HG03442 (cell line): ENCODE data around the gene ABCA4.

ENCODE experiments used
- ATAC-seq: cut with Tn5 transposase; IDR thresholded peaks from one replicate; pipeline ENCODE4 v1.9.1; 2021; ENCODE audit warnings: mild to moderate bottlenecking, moderate library complexity; ENCODE audit not compliant: unreplicated experiment

ABCA4 gene

GRCh38 chr1:94029130-94029993, 91.6 kb downstream of the ABCA4 start:
- ATAC-seq = no peak

- ATAC-seq = no peak
These were observed 93.0 kb downstream of the ABCA4 start for GRCh38 chr1:94027721-94028515.

- ATAC-seq = no peak
These were observed 94.1 kb downstream of the ABCA4 start for GRCh38 chr1:94026619-94027380.

- ATAC-seq = peak; percentile 53
These were observed 95.3 kb downstream of the ABCA4 start for GRCh38 chr1:94025383-94026340.

GRCh38 chr1:94024104-94024792, 96.7 kb downstream of the ABCA4 start:
- ATAC-seq = no peak

GRCh38 chr1:94022471-94023189, 98.3 kb downstream of the ABCA4 start:
- no peak for ATAC-seq

GRCh38 chr1:94020764-94021579, 100.0 kb downstream of the ABCA4 start:
- ATAC-seq = no peak

GRCh38 chr1:94019327-94019726, 101.6 kb downstream of the ABCA4 start:
- no peak for ATAC-seq

GRCh38 chr1:94017155-94017829, 103.7 kb downstream of the ABCA4 start:
- no peak for ATAC-seq

- no peak for ATAC-seq
These were observed 105.5 kb downstream of the ABCA4 start for GRCh38 chr1:94015489-94015817.

GRCh38 chr1:94014635-94015488, 106.1 kb downstream of the ABCA4 start:
- ATAC-seq = no peak

- ATAC-seq = no peak
These were observed 106.9 kb downstream of the ABCA4 start for GRCh38 chr1:94014087-94014486.

GRCh38 chr1:94013367-94013878, 107.5 kb downstream of the ABCA4 start:
- no peak for ATAC-seq

GRCh38 chr1:94012708-94013366, 108.1 kb downstream of the ABCA4 start:
- no peak for ATAC-seq

GRCh38 chr1:94011709-94012595, 109.0 kb downstream of the ABCA4 start:
- no peak for ATAC-seq
